Lung (tissue), 12 donors: ENCODE results near the gene SIMC1. TPM values are rescaled to one million over a fixed set of nuclear protein-coding genes. Genes with fewer than 3 reads are reported as not detected.
"Not testable (repeated sequence)": the region's sequence is repeated elsewhere in the genome, so short reads cannot be mapped to it uniquely, and the experiment has no call there.

Experiments used
- ATAC-seq: fragments of 200-7000 bp; cut with Tn5 transposase; one replicate; pipeline ENCODE4 v1.9.1; 2020; ENCODE audit warnings: moderate number of reproducible peaks; ENCODE audit not compliant: insufficient read depth, low FRiP score
- DNase-seq, 3 donors: peaks; one replicate each; pipeline ENCODE4 v3.0.0-alpha.2; 2013 to 2017
- H3K27ac ChIP-seq, 2 donors: one replicate each; pipeline ENCODE4 v1.5.1; 2013; ENCODE audit warnings: mild to moderate bottlenecking in 2 of 2, moderate library complexity in 2 of 2, control low read depth in 1 of 2, inconsistent platforms in 1 of 2, low read depth in 1 of 2, low read length in 1 of 2
- H3K27me3 ChIP-seq, 3 donors: one replicate each; pipeline ENCODE4 v1.5.1; 2013; ENCODE audit warnings: low read length in 2 of 3; ENCODE audit not compliant: control insufficient read depth in 3 of 3, insufficient read depth in 3 of 3
- H3K36me3 ChIP-seq, 4 donors: one replicate each; pipeline ENCODE4 v1.5.1; 2013; ENCODE audit warnings: low read length in 4 of 4, mild to moderate bottlenecking in 1 of 4, moderate library complexity in 1 of 4; ENCODE audit not compliant: control insufficient read depth in 4 of 4, insufficient read depth in 4 of 4
- H3K4me1 ChIP-seq, 5 donors: one replicate each; pipeline ENCODE4 v1.5.1; 2013; ENCODE audit warnings: low read length in 5 of 5, mild to moderate bottlenecking in 2 of 5, moderate library complexity in 1 of 5; ENCODE audit not compliant: control insufficient read depth in 5 of 5, insufficient read depth in 5 of 5
- H3K4me3 ChIP-seq: one replicate; pipeline ENCODE4 v1.5.1; 2013; ENCODE audit warnings: mild to moderate bottlenecking, control low read depth, moderate library complexity
- H3K9ac ChIP-seq, 2 donors: one replicate each; pipeline ENCODE4 v1.5.1; 2013; ENCODE audit warnings: low read length in 2 of 2, control low read depth in 1 of 2; ENCODE audit not compliant: insufficient read depth in 1 of 2
- H3K9me3 ChIP-seq, 4 donors: one replicate each; pipeline ENCODE4 v1.5.1; 2013; ENCODE audit warnings: low read length in 3 of 4, mild to moderate bottlenecking in 1 of 4, moderate library complexity in 1 of 4; ENCODE audit not compliant: control insufficient read depth in 4 of 4, insufficient read depth in 3 of 4
- CTCF ChIP-seq: IDR thresholded peaks from 2 replicates; pipeline ENCODE4 v1.5.1; 2012; ENCODE audit warnings: mild to moderate bottlenecking; ENCODE audit errors: control extremely low read depth, extremely low read depth
- WGBS, 2 donors: extraction: QIAGEN DNeasy Blood & Tissue Kit; methylation state at CpG; one replicate each; pipeline ENCODE4 v1.1.7; 2013; 5-methylcytosine and 5-hydroxymethylcytosine counted together
- polyA plus RNA-seq, 2 donors: library from polyadenylated mRNA; stranded (reverse); fragments of 200-250 nt; gene quantifications; one replicate each; pipeline ENCODE4 v1.2.1, GENCODE V29; 2013
- total RNA-seq, 2 donors: library from RNA; depleted of rRNA in 1 of 2; stranded (reverse); fragments of >200 nt in 1 of 2; gene quantifications; one replicate each; pipeline ENCODE4 v1.2.1, GENCODE V29; 2014 to 2021
- donor health status: control.
- donor health status: control.
- donor health status: Bipolar disorder and iron deficiency.
- donor health status: healthy.
- donor health status: DM: yes; HTN: yes; CAD: no.

SIMC1 gene
- total and polyA plus RNA-seq, 4 donors, result 3.7 to 20.9 (median 8.7) TPM

GRCh38 chr5:176190886-176191755 is 47.1 kb upstream of the SIMC1 start:
- TF ChIP-seq CTCF, result no peak
- DNase-seq, result no peak
- no peak for ATAC-seq
- H3K9me3 ChIP-seq, result no peaks in the 10 kb centered on the region
- peaks cover 0 to 5% (median 0%) of the 10 kb centered on the region in 5 donors for H3K4me1 ChIP-seq
- H3K36me3 ChIP-seq, result no peaks in the 10 kb centered on the region
- 87 to 89% methylated on average over 25 to 28 of the region's 28 CpGs for WGBS, 2 donors
- H3K9ac ChIP-seq, result no peak overlapping the region
- no peak overlapping the region for H3K4me3 ChIP-seq
- peaks cover 0 to 5% (median 0%) of the 10 kb centered on the region in 3 donors for H3K27me3 ChIP-seq
- no peak overlapping the region for H3K27ac ChIP-seq

GRCh38 chr5:176192094-176192721 is 46.0 kb upstream of the SIMC1 start:
- DNase-seq (no peak), ATAC-seq (no peak)
- H3K27ac ChIP-seq, result no peak overlapping the region
- H3K27me3 ChIP-seq, result peaks cover 0 to 5% (median 0%) of the 10 kb centered on the region in 3 donors
- no peaks in the 10 kb centered on the region for H3K36me3 ChIP-seq
- H3K4me3 ChIP-seq, result no peak overlapping the region
- TF ChIP-seq CTCF, result no peak
- WGBS, 2 donors, result 80 to 92% methylated on average over 13 of the region's 13 CpGs
- no peaks in the 10 kb centered on the region for H3K9me3 ChIP-seq
- peaks cover 0 to 5% (median 0%) of the 10 kb centered on the region in 5 donors for H3K4me1 ChIP-seq
- no peak overlapping the region for H3K9ac ChIP-seq

- DNase-seq, H3K27ac ChIP-seq, ATAC-seq, H3K27me3 ChIP-seq, H3K9me3 ChIP-seq, H3K9ac ChIP-seq, H3K4me1 ChIP-seq, H3K4me3 ChIP-seq, H3K36me3 ChIP-seq: not testable (repeated sequence)
- WGBS, 2 donors, result 58 to 68% methylated on average over 5 of the region's 5 CpGs
Measured at GRCh38 chr5:176192722-176193117, 45.5 kb upstream of the SIMC1 start.

- not testable (repeated sequence) for H3K9me3 ChIP-seq, DNase-seq, H3K4me3 ChIP-seq, H3K27me3 ChIP-seq, H3K4me1 ChIP-seq, H3K27ac ChIP-seq, H3K36me3 ChIP-seq, H3K9ac ChIP-seq, ATAC-seq
- 77 to 81% methylated on average over 17 of the region's 17 CpGs for WGBS, 2 donors
Measured at GRCh38 chr5:176193636-176194035, 44.6 kb upstream of the SIMC1 start.

- not testable (repeated sequence) for H3K4me3 ChIP-seq, DNase-seq, H3K36me3 ChIP-seq, ATAC-seq, H3K27me3 ChIP-seq, H3K27ac ChIP-seq, H3K9ac ChIP-seq, H3K9me3 ChIP-seq, H3K4me1 ChIP-seq
- WGBS, 2 donors, result 4 to 5% methylated on average over 34 to 54 of the region's 67 CpGs
Measured at GRCh38 chr5:176194238-176195083, 43.8 kb upstream of the SIMC1 start.

GRCh38 chr5:176195084-176195413 is 43.2 kb upstream of the SIMC1 start:
- H3K4me1 ChIP-seq, H3K27me3 ChIP-seq, H3K4me3 ChIP-seq, ATAC-seq, DNase-seq, H3K9ac ChIP-seq, H3K9me3 ChIP-seq, H3K27ac ChIP-seq, H3K36me3 ChIP-seq: not testable (repeated sequence)
- WGBS, 2 donors, result 35 to 39% methylated on average over 5 to 6 of the region's 6 CpGs
